ENCODE measurements around the gene GIPC2. TPM values are rescaled to one million over a fixed set of nuclear protein-coding genes. Genes with fewer than 3 reads are reported as not detected.

Gene GIPC2
- total and polyA plus RNA-seq, 9 of the 15 experiments (the other 6 are each of a cell fraction or from before 2014, with no cell fraction given), result 0.01 to 0.05 (median 0.04) TPM; not detected in 3

- TF ChIP-seq, protein P1, sequence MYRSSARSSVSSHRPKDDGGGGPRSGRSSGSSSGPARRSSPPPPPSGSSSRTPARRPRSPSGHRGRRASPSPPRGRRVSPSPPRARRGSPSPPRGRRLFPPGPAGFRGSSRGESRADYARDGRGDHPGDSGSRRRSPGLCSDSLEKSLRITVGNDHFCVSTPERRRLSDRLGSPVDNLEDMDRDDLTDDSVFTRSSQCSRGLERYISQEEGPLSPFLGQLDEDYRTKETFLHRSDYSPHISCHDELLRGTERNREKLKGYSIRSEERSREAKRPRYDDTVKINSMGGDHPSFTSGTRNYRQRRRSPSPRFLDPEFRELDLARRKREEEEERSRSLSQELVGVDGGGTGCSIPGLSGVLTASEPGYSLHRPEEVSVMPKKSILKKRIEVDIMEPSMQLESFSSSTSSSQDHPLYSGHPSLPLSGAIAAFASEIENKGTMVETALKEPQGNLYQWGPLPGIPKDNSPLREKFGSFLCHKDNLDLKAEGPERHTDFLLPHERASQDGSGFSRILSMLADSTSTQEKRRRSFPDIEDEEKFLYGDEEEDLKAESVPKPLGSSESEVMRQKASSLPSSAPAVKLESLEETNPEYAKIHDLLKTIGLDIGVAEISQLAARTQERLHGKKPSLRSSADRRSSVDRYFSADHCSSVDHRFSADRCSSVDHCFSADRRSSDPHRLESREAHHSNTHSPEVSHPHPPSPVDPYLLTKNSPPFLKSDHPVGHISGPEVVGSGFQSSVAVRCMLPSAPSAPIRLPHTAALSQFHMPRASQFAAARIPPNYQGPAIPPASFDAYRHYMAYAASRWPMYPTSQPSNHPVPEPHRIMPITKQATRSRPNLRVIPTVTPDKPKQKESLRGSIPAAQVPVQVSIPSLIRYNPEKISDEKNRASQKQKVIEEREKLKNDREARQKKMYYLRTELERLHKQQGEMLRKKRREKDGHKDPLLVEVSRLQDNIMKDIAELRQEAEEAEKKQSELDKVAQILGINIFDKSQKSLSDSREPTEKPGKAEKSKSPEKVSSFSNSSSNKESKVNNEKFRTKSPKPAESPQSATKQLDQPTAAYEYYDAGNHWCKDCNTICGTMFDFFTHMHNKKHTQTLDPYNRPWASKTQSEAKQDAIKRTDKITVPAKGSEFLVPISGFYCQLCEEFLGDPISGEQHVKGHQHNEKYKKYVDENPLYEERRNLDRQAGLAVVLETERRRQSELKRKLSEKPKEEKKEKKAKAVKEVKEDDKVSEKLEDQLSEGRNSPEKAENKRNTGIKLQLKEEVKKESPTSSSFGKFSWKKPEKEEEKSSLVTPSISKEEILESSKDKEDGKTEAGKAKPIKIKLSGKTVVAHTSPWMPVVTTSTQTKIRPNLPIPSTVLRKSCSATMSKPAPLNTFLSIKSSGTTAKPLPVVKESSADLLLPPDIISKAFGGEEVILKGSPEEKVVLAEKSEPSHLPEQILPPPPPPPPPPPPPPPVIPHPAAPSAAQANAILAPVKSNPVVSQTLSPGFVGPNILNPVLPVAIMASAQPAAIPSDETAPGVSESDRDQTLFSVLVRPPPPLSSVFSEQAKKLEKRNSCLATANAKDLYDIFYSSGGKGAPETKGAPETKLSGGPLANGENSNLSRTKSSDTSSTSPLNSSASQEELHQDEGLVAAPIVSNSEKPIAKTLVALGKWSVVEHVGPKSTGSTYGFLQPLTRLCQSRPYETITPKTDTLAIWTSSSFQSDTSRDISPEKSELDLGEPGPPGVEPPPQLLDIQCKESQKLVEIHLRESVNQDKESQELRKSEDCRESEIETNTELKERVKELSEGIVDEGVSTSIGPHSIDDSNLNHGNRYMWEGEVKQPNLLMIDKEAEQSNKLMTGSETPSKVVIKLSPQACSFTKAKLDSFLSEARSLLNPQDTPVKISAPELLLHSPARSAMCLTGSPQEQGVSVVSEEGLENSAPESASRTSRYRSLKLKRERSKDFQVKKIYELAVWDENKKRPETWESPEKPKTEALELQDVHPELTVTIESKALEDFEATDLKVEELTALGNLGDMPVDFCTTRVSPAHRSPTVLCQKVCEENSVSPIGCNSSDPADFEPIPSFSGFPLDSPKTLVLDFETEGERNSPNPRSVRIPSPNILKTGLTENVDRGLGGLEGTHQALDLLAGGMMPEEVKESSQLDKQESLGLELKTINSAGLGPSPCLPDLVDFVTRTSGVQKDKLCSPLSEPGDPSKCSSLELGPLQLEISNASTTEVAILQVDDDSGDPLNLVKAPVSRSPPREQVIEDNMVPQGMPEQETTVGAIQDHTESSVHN (IDR thresholded peaks at IDR 0.05; ENCODE audit: borderline replicate concordance in 1 of 2, low read depth in 1 of 2), result no peak
- TF ChIP-seq NFATC3 (IDR thresholded peaks at IDR 0.05) (no peak), ZSCAN29 (IDR thresholded peaks at IDR 0.05) (no peak), U2AF2 (optimal IDR thresholded peaks at IDR 0.05; ENCODE audit: low read depth, low read length) (no peak), ATF7 (IDR thresholded peaks at IDR 0.05) (peak; percentile 87; the same call in 1 of the 2 replicates), KDM2B (CRISPR knock-in tag; IDR thresholded peaks at IDR 0.05) (no peak), ZNF263 (CRISPR knock-in tag; IDR thresholded peaks at IDR 0.05; ENCODE audit: borderline replicate concordance) (no peak)
- TF ChIP-seq, protein P2, sequence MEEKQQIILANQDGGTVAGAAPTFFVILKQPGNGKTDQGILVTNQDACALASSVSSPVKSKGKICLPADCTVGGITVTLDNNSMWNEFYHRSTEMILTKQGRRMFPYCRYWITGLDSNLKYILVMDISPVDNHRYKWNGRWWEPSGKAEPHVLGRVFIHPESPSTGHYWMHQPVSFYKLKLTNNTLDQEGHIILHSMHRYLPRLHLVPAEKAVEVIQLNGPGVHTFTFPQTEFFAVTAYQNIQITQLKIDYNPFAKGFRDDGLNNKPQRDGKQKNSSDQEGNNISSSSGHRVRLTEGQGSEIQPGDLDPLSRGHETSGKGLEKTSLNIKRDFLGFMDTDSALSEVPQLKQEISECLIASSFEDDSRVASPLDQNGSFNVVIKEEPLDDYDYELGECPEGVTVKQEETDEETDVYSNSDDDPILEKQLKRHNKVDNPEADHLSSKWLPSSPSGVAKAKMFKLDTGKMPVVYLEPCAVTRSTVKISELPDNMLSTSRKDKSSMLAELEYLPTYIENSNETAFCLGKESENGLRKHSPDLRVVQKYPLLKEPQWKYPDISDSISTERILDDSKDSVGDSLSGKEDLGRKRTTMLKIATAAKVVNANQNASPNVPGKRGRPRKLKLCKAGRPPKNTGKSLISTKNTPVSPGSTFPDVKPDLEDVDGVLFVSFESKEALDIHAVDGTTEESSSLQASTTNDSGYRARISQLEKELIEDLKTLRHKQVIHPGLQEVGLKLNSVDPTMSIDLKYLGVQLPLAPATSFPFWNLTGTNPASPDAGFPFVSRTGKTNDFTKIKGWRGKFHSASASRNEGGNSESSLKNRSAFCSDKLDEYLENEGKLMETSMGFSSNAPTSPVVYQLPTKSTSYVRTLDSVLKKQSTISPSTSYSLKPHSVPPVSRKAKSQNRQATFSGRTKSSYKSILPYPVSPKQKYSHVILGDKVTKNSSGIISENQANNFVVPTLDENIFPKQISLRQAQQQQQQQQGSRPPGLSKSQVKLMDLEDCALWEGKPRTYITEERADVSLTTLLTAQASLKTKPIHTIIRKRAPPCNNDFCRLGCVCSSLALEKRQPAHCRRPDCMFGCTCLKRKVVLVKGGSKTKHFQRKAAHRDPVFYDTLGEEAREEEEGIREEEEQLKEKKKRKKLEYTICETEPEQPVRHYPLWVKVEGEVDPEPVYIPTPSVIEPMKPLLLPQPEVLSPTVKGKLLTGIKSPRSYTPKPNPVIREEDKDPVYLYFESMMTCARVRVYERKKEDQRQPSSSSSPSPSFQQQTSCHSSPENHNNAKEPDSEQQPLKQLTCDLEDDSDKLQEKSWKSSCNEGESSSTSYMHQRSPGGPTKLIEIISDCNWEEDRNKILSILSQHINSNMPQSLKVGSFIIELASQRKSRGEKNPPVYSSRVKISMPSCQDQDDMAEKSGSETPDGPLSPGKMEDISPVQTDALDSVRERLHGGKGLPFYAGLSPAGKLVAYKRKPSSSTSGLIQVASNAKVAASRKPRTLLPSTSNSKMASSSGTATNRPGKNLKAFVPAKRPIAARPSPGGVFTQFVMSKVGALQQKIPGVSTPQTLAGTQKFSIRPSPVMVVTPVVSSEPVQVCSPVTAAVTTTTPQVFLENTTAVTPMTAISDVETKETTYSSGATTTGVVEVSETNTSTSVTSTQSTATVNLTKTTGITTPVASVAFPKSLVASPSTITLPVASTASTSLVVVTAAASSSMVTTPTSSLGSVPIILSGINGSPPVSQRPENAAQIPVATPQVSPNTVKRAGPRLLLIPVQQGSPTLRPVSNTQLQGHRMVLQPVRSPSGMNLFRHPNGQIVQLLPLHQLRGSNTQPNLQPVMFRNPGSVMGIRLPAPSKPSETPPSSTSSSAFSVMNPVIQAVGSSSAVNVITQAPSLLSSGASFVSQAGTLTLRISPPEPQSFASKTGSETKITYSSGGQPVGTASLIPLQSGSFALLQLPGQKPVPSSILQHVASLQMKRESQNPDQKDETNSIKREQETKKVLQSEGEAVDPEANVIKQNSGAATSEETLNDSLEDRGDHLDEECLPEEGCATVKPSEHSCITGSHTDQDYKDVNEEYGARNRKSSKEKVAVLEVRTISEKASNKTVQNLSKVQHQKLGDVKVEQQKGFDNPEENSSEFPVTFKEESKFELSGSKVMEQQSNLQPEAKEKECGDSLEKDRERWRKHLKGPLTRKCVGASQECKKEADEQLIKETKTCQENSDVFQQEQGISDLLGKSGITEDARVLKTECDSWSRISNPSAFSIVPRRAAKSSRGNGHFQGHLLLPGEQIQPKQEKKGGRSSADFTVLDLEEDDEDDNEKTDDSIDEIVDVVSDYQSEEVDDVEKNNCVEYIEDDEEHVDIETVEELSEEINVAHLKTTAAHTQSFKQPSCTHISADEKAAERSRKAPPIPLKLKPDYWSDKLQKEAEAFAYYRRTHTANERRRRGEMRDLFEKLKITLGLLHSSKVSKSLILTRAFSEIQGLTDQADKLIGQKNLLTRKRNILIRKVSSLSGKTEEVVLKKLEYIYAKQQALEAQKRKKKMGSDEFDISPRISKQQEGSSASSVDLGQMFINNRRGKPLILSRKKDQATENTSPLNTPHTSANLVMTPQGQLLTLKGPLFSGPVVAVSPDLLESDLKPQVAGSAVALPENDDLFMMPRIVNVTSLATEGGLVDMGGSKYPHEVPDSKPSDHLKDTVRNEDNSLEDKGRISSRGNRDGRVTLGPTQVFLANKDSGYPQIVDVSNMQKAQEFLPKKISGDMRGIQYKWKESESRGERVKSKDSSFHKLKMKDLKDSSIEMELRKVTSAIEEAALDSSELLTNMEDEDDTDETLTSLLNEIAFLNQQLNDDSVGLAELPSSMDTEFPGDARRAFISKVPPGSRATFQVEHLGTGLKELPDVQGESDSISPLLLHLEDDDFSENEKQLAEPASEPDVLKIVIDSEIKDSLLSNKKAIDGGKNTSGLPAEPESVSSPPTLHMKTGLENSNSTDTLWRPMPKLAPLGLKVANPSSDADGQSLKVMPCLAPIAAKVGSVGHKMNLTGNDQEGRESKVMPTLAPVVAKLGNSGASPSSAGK (IDR thresholded peaks at IDR 0.05), result no peak
These were observed 40.9 kb upstream of the GIPC2 start, which contains the start of gene DNAJB4 (continued) for GRCh38 chr1:78004719-78005447.

Data from K562 (cell line).